Erythroblast (primary cell): ENCODE measurements around the gene ZG16.

ENCODE experiments used
- GATA1 ChIP-seq: IDR thresholded peaks from 2 replicates; pipeline ENCODE4 v1.6.1; 2011; ENCODE audit warnings: low read depth, mild to moderate bottlenecking, control low read depth, low read length, moderate library complexity
- POLR2A ChIP-seq: IDR thresholded peaks from 2 replicates; pipeline ENCODE4 v1.6.1; 2011; ENCODE audit warnings: mild to moderate bottlenecking, low read length

- TF ChIP-seq POLR2A, result no peak
- TF ChIP-seq GATA1, result no peak
Observed at GRCh38 chr16:29734786-29735185, 43.3 kb upstream of the ZG16 start.
